OCI-LY3 (cell line): ENCODE data around the gene MTMR1.

ENCODE experiments used
- CTCF ChIP-seq: fragments of 200-600, 300-600 bp; sonication (generic); IDR thresholded peaks from 2 replicates; pipeline ENCODE4 v1.5.1; 2014; ENCODE audit warnings: antibody characterized with exemption, low read length, low read depth
- EZH2phosphoT487 ChIP-seq: fragments of 200-600 bp; shearing (Covaris generic); IDR thresholded peaks from 2 replicates; pipeline ENCODE4 v1.6.1; 2018; ENCODE audit warnings: antibody characterized with exemption, mixed run types, low read depth

GRCh38 chrX:150759568-150760416, 66.6 kb downstream of the MTMR1 start:
- TF ChIP-seq CTCF (no peak), EZH2phosphoT487 (no peak)
